Thyroid gland (tissue), 4 donors: ENCODE measurements around the gene HLA-DMB.

Experiments
- POLR2A ChIP-seq, 2 donors: fragments of 450-650 bp; IDR thresholded peaks; one replicate each; pipeline ENCODE4 v1.6.1; 2017; ENCODE audit warnings: antibody characterized with exemption in 2 of 2, mild to moderate bottlenecking in 2 of 2, moderate library complexity in 1 of 2
- TF ChIP-seq, protein P1 (sequence below), 6 experiments: fragments of 200-600 bp in 3 of 6; fragments of 450-650 bp in 3 of 6; sonication (generic) in 3 of 6; IDR thresholded peaks; one replicate each; pipeline ENCODE4 v1.5.1; 2016 to 2019; ENCODE audit warnings: antibody characterized with exemption in 6 of 6, mild to moderate bottlenecking in 2 of 6, inconsistent platforms in 1 of 6, moderate library complexity in 1 of 6

DNA sequence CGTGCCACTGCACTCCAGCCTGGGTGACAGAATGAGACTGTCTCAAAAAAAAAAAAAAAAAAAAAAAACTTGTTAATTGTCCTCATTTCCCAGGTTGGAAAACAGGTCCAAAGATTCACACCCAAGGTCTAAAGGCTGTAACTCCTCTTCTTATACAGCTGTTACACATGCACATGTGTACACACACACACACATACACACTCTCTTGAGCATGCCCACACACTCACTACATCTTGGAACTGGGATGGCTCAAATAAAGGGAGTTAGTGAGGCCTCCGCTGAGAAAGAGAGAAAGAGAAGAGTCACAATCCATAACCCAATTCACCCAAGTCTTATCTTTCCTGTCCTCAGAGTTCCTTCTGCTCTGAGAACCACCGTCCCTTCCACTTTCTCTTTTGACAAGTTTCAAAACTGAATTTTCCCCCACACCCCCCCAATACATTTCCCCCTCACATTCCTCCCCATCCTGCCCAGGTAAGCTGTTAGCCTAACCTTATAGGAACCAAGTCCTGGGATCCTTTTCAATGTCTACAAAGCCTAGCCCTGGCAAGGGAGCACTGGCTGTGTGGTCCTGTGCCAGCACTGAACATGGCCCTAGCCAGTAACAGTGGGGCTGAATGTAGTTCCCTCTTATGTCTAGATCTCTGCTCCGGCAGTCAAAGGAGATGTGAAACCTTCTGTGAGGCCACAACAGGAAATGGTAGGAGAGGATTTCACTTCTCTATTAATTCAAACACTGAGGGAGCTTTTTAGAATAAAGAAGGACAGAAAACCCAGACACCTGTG is 3.2 kb upstream of the HLA-DMB start:
- TF ChIP-seq POLR2A (IDR thresholded peaks at IDR 0.05): no peak
- TF ChIP-seq, protein P1, sequence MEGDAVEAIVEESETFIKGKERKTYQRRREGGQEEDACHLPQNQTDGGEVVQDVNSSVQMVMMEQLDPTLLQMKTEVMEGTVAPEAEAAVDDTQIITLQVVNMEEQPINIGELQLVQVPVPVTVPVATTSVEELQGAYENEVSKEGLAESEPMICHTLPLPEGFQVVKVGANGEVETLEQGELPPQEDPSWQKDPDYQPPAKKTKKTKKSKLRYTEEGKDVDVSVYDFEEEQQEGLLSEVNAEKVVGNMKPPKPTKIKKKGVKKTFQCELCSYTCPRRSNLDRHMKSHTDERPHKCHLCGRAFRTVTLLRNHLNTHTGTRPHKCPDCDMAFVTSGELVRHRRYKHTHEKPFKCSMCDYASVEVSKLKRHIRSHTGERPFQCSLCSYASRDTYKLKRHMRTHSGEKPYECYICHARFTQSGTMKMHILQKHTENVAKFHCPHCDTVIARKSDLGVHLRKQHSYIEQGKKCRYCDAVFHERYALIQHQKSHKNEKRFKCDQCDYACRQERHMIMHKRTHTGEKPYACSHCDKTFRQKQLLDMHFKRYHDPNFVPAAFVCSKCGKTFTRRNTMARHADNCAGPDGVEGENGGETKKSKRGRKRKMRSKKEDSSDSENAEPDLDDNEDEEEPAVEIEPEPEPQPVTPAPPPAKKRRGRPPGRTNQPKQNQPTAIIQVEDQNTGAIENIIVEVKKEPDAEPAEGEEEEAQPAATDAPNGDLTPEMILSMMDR (IDR thresholded peaks at IDR 0.05): no peak
